ENCODE data around the gene TTN. TPM values are rescaled to one million over a fixed set of nuclear protein-coding genes. Genes with fewer than 3 reads are reported as not detected.
"Not testable (repeated sequence)": the region's sequence is repeated elsewhere in the genome, so short reads cannot be mapped to it uniquely, and the experiment has no call there.

TTN gene
- total RNA-seq, 1 experiment from 2014 or later = 0.02 TPM

- no peak for DNase-seq (ENCODE audit: low spot score)
These were observed 276.5 kb downstream of the TTN start for GRCh38 chr2:178530625-178531142.

DNA sequence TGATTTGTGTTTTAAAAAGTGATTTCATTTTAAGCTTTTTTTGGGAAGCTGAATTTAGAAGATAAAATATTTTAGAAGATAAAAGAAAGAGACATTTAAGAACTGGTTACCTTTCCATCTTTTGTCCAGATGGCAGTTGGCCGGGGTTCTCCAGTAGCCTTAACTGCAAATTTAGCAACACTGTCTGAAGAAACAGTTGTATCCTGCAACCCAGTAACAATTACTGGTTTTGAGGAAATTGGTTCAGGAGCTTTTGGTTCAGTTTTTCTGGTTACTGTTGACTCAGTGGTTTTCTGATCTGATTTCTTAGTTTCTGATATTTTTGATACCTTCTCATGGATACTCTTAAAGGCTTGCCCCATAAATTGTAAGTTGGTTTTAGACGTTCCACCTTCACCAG, 277.1 kb downstream of the TTN start:
- DNase-seq (ENCODE audit: low spot score) = no peak

- no peak for DNase-seq (ENCODE audit: low spot score)
These were observed 278.0 kb downstream of the TTN start for GRCh38 chr2:178529194-178529593.

- no peak for DNase-seq (ENCODE audit: low spot score)
These were observed 278.6 kb downstream of the TTN start for GRCh38 chr2:178528647-178529046.

GRCh38 chr2:178527592-178527991, 279.6 kb downstream of the TTN start:
- no peak for DNase-seq (ENCODE audit: low spot score)

DNA sequence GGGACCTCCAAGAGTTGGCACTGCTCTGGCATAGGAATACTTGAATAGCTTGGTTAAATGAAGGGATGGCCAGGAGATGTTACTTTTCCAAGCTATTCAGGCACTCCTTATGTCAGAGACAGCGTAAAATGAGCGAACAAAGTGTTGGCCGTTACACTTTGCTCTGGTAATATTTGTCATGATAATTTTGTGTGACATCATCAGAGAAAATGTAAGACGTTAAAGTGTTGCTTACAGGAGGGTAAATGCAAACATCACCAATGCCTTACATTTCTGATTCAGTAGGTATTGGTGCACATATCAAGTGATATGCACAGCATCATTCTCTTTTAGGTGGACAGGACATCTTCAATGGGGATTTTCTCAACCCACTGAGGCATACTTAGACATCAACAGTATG, 281.0 kb downstream of the TTN start:
- no peak for DNase-seq (ENCODE audit: low spot score)

DNA sequence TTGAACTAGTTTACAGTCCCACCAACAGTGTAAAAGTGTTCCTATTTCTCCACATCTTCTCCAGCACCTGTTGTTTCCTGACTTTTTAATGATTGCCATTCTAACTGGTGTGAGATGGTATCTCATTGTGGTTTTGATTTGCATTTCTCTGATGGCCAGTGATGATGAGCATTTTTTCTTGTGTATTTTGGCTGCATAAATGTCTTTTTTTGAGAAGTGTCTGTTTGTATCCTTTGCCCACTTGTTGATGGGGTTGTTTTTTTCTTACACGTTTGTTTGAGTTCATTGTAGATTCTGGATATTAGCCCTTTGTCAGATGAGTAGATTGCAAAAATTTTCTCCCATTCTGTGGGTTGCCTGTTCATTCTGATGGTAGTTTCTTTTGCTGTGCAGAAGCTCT, 281.8 kb downstream of the TTN start:
- DNase-seq (ENCODE audit: low spot score) = not testable (repeated sequence)

GRCh38 chr2:178525010-178525409, 282.2 kb downstream of the TTN start:
- not testable (repeated sequence) for DNase-seq (ENCODE audit: low spot score)

DNA sequence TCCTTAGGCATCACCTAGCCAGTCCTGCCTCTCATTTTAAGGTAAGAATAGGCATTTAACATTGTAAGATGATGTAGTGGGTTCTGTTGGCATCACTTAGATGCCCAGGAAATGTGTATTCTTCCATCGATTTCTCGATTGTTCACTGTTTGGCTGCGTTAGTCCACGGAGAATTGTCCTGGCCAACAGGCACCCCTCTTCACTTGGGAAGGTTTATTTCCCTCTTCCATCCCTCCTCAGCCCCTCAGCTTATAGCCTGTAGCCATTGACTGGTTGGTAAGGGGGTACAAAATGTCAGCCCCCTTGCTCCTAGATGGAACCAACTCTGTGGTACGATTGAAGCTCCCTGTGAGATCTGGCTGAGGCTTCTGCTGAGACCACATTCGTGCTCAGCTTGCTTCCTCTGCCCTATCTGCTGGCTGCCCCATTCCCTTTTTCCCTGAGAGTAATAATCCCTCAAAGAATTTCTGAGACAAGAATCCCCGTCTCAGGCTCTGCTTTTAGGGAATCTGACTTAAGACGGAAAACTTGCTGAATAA, 283.6 kb downstream of the TTN start:
- DNase-seq (ENCODE audit: low spot score) = no peak

GRCh38 chr2:178522950-178523595, 284.1 kb downstream of the TTN start:
- DNase-seq (ENCODE audit: low spot score) = peak; percentile 89

DNA sequence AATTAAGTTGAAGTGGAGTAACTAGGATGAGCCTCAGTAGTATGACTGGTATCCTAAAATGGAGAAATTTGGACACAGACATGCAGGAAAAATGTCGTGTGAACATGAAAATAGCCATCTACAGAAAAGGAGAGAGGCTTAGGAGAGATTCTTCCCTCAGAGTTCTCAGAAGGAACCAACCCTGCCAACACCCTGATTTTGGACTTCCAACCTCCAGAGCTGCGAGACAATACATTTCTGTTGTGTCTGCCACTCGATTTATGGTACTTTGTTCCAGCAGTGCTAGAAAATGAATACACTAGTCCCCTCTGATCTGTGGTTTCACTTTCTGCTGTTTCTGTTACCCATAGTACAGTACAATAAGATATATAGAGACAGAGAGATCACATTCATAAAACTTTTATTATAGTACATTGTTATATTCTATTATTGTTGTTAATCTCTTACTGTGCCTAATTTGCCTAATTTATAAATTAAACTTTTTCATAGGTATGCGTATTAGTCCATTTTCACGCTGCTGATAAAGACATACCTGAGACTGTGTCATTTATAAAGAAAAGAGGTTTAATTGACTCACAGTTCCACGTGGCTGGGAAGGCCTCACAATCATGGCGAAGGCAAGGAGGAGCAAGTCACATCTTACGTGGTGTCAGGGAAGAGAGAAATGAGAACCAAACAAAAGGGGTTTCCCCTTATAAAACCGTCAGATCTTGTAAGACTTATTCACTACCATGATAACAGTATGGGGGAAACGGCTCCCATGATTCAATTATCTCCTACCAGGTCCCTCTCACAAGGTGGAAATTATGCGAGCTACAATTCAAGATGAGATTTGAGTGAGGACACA, 285.7 kb downstream of the TTN start:
- DNase-seq (ENCODE audit: low spot score) = no peak

DNA sequence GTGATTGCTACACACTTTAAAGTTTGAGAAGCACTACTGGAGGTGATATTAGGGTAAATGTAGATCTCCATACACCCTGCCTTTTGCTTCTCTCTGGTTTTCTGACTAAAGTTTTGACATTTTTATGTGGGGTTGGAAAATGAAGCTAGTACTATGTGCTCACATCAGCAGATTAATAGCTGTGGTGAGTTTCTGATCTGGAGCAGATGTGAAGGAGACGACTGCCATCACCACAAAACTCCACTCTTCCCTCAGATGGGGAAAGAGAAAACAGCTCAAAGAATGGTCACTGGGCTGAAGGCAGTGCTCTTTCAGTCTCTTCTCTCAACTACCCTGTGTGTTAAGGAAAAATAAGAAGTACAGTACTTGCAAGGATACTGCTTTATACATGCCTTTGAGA, 289.7 kb downstream of the TTN start:
- no peak for DNase-seq (ENCODE audit: low spot score)

- peak; percentile 91 for DNase-seq (ENCODE audit: low spot score)
These were observed 292.6 kb downstream of the TTN start for GRCh38 chr2:178514664-178515063.

GRCh38 chr2:178513876-178514275, 293.3 kb downstream of the TTN start:
- DNase-seq (ENCODE audit: low spot score) = peak; percentile 52

DNA sequence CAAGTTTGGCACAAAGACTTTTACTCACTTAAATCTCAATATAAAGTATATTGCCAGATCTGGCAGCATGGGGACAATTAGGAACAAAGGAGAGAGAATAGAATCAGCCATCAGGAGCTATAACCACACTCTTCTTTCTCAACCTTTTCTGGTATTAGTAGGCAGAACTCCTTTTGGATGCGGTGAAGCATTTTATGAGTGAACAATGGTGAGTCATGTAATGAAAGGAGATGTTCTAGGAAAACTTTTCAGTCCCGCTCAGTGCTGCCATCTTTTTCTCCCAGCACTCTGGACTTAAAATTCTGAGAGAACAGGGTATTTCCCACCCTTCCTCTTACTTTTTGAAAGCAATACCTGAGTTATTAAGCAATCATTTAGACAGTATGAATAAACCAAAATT, 294.7 kb downstream of the TTN start:
- peak; percentile 79 for DNase-seq (ENCODE audit: low spot score)

- no peak for DNase-seq (ENCODE audit: low spot score)
These were observed 296.8 kb downstream of the TTN start for GRCh38 chr2:178510384-178510783.

GRCh38 chr2:178508646-178509045, 298.6 kb downstream of the TTN start:
- DNase-seq (ENCODE audit: low spot score) = no peak

GRCh38 chr2:178506949-178507348, 300.3 kb downstream of the TTN start:
- no peak for DNase-seq (ENCODE audit: low spot score)

GRCh38 chr2:178506524-178506923, 300.7 kb downstream of the TTN start:
- DNase-seq (ENCODE audit: low spot score) = no peak

DNA sequence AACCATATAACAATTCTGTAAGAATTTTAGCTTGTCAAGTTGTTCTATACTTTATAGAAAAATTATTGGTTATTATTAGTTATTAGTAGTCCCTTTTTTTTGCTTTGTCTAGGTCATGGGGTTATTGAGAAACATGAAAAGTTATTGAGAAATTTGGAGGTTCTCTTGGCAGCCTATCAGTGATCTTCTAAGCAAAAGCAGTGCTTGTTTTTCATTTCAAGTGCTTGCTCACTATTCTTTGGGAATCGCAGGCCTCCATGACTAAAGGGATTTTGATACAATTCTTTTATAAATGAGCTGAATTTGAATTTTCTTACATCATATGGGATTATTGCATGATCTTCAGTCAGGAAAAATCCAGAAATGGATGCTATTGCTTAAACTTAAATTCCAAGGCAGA, 301.1 kb downstream of the TTN start:
- DNase-seq (ENCODE audit: low spot score) = no peak

DNA sequence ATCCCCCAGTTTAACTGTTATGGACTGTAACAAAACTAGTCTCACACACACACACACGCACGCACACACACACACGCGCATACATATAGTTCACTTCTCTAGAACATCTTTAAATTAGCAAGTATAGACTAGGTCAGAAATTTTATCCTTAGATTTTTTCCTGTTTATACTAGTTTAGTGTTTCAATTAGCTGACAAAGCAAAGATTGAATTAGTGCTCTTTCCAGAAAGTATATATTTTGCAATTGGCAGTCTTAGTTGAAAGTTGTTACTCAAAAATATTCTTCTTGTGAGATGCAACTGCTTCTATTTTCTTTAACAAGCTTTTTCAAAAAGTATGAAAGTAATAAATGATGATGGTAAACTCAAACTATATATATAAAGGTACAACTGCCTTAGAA, 304.5 kb downstream of the TTN start:
- DNase-seq (ENCODE audit: low spot score) = no peak

- DNase-seq (ENCODE audit: low spot score) = no peak
These were observed 307.6 kb downstream of the TTN start for GRCh38 chr2:178499640-178500039.

GRCh38 chr2:178498137-178498536, 309.1 kb downstream of the TTN start:
- no peak for DNase-seq (ENCODE audit: low spot score)
